GM15510 (cell line): ENCODE measurements around the gene EXOC4.
A peak's percentile ranks its signal among the peaks of the same experiment; 100 is the strongest.

Experiments used
- POLR2A ChIP-seq: IDR thresholded peaks from 3 replicates; pipeline ENCODE4 v1.6.1; 2011; ENCODE audit warnings: borderline replicate concordance; ENCODE audit not compliant: insufficient read length; ENCODE audit errors: extremely low read depth

Gene EXOC4

DNA sequence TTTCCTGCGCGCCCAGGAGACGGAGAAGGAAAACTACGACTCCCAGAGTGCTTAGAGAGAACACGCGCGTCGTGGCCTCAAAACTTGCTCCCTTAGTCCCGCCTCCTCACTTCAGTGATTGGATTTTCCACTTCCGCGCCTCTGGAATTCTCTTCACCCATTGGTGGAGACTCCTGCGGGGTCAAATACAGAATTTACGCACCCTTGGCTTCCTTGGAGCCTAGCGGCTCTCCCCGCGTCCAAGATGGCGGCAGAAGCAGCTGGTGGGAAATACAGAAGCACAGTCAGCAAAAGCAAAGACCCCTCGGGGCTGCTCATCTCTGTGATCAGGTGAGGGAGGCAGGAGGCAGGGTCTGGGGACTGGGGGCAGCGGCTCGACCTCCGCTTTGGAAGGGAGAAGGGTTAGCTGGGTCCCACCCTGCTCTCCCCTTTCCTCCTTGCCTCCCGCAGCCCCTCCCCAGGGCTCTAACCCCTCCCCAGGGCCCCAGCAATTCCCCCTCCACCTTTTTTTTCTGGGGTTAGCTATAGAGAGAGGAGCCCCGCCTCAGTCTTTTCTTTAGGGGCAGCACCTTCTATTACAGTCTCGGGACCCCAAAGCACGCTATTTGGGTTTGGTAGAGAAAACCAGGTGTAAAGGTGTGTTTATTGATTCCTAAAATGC lies at the start of gene EXOC4:
EXOC4 (plus strand) TSS at position 221 of the 661 bp plus-strand sequence.
- TF ChIP-seq POLR2A, result peak; percentile 76

DNA sequence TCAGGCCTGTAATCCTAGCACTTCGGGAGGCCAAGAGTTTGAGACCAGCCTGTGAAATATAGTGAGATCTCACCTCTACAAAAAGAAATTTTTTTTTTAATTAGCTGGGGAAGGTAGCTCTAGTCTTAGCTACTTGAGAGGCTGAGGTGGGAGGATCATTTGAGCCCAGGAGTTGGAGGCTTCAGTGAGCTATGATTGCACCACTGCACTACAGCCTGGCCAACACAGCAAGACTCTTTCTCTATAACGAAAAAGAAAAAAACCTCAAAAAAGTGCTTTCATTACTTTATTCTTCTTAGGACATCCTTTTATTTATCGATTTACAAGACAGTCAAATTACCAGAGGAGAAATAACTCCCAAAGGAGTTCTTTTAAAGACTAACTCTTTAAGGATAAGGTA lies 49.4 kb upstream of the EXOC4 start:
- TF ChIP-seq POLR2A, result no peak

DNA sequence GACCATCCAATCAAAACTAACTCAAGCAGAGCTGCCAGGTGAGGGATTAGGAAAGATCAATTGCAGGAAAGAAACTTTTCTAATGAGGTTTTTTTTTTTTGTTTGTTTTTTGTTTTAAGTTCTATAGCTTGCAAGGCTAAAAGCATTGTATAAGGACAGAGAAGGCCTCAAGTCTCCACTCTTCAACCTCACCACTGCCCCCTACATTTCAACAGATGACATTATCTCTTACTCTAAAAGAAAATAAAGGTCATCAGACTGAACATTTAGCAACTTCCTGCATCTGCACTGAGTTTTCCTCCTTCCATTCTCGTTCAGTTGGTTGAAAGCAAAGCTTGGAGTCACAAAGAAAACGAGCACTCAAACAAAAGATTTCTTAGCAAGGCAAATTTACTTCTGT lies 45.2 kb upstream of the EXOC4 start:
- TF ChIP-seq POLR2A, result no peak

DNA sequence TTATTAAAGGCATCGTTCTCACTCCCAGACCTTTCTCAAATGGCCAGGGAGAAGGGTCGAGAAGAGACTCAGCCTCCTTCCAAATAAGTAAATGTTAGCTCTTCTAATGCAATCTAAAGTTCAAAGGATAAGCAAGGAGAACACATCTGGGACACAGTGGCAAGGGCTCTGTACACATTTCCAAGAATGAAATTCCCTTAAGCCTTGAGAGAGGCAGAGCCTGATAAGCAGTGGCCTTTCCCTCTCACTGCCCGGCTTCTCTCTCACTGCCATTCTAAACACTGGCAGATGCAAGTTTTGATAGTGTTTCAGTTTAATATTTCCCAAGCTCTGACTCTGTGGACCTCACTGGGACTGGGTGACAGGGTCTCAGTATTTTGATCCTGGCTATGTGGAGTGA lies 35.1 kb upstream of the EXOC4 start:
- no peak for TF ChIP-seq POLR2A

DNA sequence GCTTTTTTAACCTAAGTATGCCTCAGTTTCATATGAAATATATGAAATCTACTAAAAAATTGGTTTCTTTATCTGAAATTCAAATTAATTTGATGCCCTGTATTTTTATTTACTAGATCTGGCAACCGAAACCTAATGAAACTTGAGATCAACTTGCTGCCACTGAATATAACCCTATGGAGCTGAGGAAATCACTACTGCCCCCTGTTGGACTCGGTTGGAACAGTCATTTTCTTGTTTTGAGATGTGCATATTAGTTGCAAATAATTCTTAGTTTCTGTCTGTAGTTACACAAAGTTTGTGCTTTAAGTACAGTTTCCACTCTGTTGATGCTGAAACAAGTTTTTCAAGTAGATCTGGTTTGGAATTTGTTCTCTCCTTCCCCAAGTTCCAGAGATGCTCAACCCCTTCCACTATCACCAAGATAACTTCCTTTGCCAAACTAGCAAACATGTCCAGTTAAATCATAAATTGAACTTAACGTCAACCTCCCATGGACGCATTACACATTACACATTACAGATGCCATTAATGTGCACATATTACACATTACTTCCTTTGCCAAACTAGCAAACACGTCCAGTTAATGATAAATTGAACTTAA lies 22.2 kb upstream of the EXOC4 start:
- no peak for TF ChIP-seq POLR2A

DNA sequence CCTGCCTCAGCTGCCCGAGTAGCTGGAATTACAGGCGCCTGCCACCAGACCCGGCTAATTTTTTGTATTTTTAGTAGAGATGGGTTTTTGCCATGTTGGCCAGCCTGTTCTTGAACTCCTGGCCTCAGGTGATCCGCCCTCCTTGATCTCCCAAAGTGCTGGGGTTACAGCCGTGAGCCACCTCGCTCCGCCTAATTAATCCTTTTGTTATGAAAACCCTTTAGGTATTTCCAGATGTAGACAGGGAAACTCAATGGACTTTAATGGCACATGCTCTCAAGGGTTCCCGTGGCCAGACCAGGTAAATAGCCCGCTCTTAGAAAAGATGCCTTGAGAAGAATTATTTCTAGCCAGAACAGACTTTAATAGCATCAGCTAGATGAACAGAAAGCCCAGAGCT lies 19.7 kb upstream of the EXOC4 start:
- TF ChIP-seq POLR2A, result no peak

DNA sequence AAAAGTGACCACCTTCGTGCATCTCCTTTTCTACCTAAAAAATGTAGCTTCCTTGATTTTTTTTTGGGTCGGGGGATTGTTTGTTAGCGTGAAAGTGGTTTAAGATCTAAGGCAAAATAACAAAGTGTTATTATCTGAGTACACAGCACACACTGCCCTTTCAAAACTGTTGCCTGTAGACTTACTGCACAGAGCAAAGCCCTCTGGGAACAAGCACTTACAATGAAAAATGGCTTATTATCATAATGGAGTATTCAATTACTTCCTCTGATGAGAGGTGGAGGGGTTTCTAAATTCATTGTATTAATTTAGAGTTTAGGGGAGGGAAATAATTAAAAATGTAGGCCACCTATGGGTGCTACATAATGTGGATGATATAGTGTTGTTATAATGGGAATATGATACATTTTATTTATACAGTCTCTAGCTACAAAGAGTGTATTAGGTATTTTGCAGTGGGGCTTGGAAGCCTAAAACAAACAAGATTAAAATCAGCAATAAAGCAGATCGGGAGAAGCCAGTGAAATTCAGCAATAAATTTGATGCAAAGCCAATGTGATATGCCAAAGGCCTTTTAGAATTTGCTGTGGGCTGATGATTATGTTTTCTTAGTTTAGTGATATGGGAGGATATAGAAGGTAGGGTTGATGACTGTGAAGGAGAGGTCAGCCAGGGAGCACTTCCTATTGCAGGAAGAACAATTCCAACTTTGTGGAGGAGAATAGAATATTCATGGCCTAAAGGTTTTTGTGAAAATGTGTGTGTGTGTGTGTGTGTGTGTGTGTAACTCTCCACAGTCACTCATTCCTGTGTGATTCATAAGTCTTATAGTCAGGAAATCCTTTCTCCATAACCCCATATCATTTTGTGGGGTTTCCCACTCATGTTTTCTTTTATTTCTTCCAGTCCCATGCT lies 17.7 kb upstream of the EXOC4 start:
- TF ChIP-seq POLR2A, result no peak

DNA sequence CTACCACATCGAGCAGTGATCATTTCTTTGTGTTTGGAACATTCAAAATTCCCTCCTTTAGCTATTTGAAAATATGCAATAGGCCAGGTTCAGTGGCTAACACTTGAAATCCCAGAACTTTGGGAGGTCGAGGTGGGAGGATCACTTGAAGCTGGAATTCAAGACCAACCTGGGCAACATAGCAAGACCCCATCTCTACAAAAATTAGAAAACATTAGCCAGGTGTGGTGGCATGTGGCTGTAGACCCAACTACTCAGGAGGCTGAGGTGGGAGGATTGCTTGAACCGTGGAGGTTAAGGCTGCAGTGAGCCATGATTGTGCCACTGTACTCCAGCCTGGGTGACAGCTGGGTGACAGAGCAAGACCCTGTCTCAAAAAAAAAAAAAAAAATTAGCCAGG lies 15.3 kb upstream of the EXOC4 start:
- TF ChIP-seq POLR2A, result no peak

DNA sequence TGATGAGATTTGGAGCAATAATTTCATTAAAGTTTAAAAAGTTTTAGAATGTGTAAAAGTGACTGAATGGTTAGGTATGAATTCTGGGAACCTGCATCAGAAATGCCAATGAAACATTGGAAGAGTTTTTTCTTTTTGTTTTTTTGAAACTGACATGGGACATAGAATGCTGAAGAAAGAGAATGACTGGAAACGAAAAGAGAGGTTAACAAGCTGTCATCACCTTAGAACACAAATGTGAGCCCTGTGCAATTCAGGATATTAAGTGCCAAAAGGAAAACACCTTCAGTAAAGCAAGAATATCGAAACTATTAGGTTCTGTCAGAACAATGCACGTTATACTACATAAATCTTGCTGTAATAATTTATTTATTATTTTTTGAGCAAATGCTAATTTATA lies 12.6 kb upstream of the EXOC4 start:
- TF ChIP-seq POLR2A, result no peak

DNA sequence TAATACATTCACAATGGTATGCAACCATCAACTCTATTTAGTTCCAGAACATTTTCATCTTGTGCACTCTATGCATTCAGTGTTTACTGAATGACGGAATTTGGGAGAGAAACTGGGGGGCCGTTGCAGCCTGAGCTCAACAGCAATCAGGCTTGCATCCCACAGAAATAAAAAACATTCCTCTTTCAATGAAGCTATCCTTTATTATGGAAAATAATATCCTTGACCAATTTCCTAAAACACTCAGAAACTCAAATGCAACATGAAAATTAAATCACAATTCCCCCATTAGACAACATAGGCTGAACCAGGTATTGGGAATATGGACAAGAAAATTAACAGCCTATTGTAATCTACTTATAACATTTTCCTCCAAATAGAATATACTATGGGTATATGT lies 6.3 kb upstream of the EXOC4 start:
- no peak for TF ChIP-seq POLR2A

DNA sequence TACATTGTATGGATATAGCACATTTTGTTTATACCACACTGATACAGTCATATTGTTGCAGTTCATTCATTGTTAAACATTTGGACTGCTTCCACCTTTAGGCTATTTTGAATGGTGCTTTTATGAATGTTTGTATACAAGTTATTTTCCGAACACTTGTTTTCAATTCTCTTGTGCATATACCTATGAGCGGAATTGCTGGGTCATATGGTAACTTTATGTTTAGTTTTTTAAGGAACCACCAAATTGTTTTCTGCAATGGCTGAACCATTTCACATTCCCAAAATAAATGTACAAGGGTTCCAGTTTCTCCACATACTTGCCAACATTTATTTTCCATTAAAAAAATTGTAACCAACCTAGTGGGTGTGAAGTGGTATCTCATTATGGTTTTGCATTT lies 4.0 kb upstream of the EXOC4 start:
- no peak for TF ChIP-seq POLR2A

DNA sequence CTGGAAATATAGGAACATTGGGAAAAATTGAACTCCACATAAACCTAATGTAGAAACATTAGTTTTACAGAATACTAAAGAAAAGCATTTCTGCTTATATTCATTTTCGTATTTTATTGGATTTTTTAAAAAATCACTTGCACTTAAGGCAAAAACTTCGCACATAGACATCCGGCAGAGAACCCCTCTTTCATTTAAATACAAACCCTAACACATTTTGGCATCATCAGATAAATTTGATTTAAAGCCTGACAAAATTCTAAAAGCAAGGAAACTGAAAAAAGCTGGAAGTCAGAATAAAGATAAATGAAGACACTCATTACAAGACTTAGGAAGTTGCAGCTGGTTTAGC lies 396 bp upstream of the EXOC4 start:
- TF ChIP-seq POLR2A, result no peak

DNA sequence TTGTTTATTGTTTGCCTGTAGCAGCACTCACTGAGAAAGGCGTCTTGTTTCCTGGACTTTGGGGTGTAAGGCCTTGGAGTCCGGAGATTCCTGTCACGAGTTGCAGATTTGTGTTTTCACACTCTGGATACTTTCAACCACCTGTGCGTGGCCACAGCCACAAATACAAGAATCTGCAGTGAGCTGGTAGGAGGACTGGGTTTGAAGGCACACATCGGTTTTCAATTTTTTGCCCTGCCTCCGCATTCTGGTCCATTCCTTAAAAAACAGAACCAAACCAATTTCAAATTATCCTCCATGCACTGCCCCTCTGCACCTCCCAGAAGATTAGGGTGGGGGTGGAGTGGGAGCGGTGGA lies 619 bp downstream of the EXOC4 start:
- TF ChIP-seq POLR2A, result no peak

DNA sequence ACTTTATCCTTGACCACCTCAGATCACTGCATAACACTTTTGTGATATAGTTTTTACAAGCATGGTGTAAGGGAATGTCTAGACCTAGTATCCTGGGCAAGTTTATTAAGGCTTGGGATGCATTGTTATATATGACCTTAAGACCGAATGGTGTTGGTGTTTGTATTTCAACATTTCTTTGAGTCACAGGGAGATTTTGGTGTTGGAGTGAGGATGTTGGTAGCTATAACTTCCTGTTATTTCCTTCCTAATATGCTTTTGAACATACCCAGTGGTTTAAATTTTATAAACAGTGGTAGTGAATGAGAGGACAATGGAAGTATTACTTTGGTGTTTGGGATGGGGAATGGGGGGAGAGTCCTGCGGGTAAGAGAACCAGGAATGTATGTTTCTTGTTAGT lies 2.6 kb downstream of the EXOC4 start:
- TF ChIP-seq POLR2A, result no peak

DNA sequence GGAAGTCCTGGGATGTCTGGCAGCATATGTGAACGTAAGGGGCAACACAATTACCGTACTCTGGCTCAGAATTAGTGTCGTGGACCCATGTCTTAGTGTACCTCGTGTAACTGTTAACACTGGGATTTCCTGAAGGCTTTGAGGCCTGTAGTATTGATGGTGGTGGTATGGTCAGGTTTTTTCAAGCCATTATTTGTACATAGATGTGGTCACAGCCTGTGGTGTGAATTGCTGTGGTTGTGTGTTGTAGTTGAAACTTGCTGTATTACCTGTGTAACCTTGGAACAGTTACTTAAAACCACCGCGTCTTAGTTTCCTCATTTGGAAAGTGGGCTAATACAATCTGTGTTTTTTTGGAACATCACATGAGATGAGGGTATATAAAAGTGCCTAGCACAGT lies 5.3 kb downstream of the EXOC4 start:
- no peak for TF ChIP-seq POLR2A

DNA sequence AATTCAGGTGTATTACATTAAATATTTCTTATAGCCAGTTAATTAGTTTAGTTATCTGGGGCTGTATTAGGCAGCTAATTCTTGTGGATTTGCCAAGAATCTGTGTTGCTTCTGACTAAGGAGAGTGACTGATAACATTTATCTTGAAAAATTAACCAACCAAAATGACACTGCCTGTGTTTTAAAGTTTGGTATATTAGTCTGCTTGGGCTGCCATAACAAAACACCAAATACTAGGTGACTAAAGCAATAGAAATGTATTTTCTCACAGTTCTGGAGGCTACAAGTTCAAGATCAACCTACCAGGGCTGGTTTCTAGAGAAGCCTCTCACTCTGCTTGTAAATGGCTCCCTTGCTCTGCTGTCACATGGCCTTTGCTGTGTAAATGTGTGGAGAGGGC lies 12.9 kb downstream of the EXOC4 start:
- TF ChIP-seq POLR2A, result no peak
